NOMO-1 treated with DMSO at 0.1 percent for 48 hours (cell line): Measurements from ENCODE around the gene ENO1.

Source experiments
- DNase-seq: peaks from one replicate; lab custom pipeline; 2025; ENCODE audit not compliant: unreplicated experiment; lab: John Stamatoyannopoulos, UW

ENO1 gene

GRCh38 chr1:8871965-8872399 is 6.5 kb downstream of the ENO1 start:
- no peak for DNase-seq

GRCh38 chr1:8871539-8871935 is 6.9 kb downstream of the ENO1 start:
- no peak for DNase-seq

- peak; percentile 61 for DNase-seq
Measured at GRCh38 chr1:8870616-8871538, 7.6 kb downstream of the ENO1 start.

GRCh38 chr1:8870103-8870502 is 8.4 kb downstream of the ENO1 start:
- no peak for DNase-seq

- DNase-seq, result no peak
Measured at GRCh38 chr1:8867878-8868567, 10.5 kb downstream of the ENO1 start.

GRCh38 chr1:8866792-8867415 is 11.6 kb downstream of the ENO1 start:
- DNase-seq, result no peak

- DNase-seq, result no peak
Measured at GRCh38 chr1:8866173-8866791, 12.2 kb downstream of the ENO1 start.

GRCh38 chr1:8864713-8865344 is 13.7 kb downstream of the ENO1 start:
- DNase-seq, result no peak

GRCh38 chr1:8863794-8864233 is 14.7 kb downstream of the ENO1 start:
- no peak for DNase-seq

GRCh38 chr1:8863138-8863537 is 15.3 kb downstream of the ENO1 start:
- DNase-seq, result no peak

- DNase-seq, result no peak
Measured at GRCh38 chr1:8862528-8862927, 16.0 kb downstream of the ENO1 start.

GRCh38 chr1:8860738-8861516 is 17.6 kb downstream of the ENO1 start:
- no peak for DNase-seq

- DNase-seq, result peak; percentile 61
Measured at GRCh38 chr1:8858888-8859706, 19.4 kb downstream of the ENO1 start.

- DNase-seq, result no peak
Measured at GRCh38 chr1:8858112-8858668, 20.3 kb downstream of the ENO1 start.

- DNase-seq, result no peak
Measured at GRCh38 chr1:8856689-8857412, 21.6 kb downstream of the ENO1 start.

- DNase-seq, result no peak
Measured at GRCh38 chr1:8854240-8854639, 24.2 kb downstream of the ENO1 start.

- no peak for DNase-seq
Measured at GRCh38 chr1:8851060-8851459, 27.4 kb downstream of the ENO1 start.
